HG03159 (cell line): ENCODE data around the gene NGEF.

Experiments
- ATAC-seq: cut with Tn5 transposase; IDR thresholded peaks from one replicate; pipeline ENCODE4 v1.9.1; 2021; ENCODE audit warnings: mild to moderate bottlenecking, moderate library complexity; ENCODE audit not compliant: unreplicated experiment

Gene NGEF

GRCh38 chr2:232887171-232887850 is 125.7 kb downstream of the NGEF start:
- ATAC-seq: no peak

- ATAC-seq: no peak
Observed at GRCh38 chr2:232886632-232887031, 126.4 kb downstream of the NGEF start.

- ATAC-seq: no peak
Observed at GRCh38 chr2:232886176-232886575, 126.9 kb downstream of the NGEF start.

GRCh38 chr2:232885264-232885961 is 127.6 kb downstream of the NGEF start:
- no peak for ATAC-seq

GRCh38 chr2:232884549-232885263 is 128.3 kb downstream of the NGEF start:
- ATAC-seq: no peak

- ATAC-seq: no peak
Observed at GRCh38 chr2:232884001-232884421, 129.0 kb downstream of the NGEF start.

- ATAC-seq: no peak
Observed at GRCh38 chr2:232883116-232883721, 129.8 kb downstream of the NGEF start.

GRCh38 chr2:232882505-232883115 is 130.4 kb downstream of the NGEF start:
- no peak for ATAC-seq

- no peak for ATAC-seq
Observed at GRCh38 chr2:232882085-232882484, 131.0 kb downstream of the NGEF start.

GRCh38 chr2:232880764-232881351 is 132.2 kb downstream of the NGEF start:
- ATAC-seq: no peak

- no peak for ATAC-seq
Observed at GRCh38 chr2:232879618-232880494, 133.2 kb downstream of the NGEF start.

- no peak for ATAC-seq
Observed at GRCh38 chr2:232878855-232879617, 134.0 kb downstream of the NGEF start.

- ATAC-seq: no peak
Observed at GRCh38 chr2:232877940-232878511, 135.0 kb downstream of the NGEF start.

- no peak for ATAC-seq
Observed at GRCh38 chr2:232876978-232877441, 136.0 kb downstream of the NGEF start.

GRCh38 chr2:232876161-232876977 is 136.7 kb downstream of the NGEF start:
- no peak for ATAC-seq

GRCh38 chr2:232875256-232876121 is 137.6 kb downstream of the NGEF start:
- no peak for ATAC-seq
